ENCODE data around the gene LRRTM4.
"Not testable (repeated sequence)": the region's sequence is repeated elsewhere in the genome, so short reads cannot be mapped to it uniquely, and the experiment has no call there.

LRRTM4 gene

GRCh38 chr2:76713312-76713711 lies 808.9 kb downstream of the LRRTM4 start:
- DNase-seq = no peak

- no peak for DNase-seq
Measured at GRCh38 chr2:76711490-76711889, 810.7 kb downstream of the LRRTM4 start.

GRCh38 chr2:76700894-76701293 lies 821.3 kb downstream of the LRRTM4 start:
- no peak for DNase-seq

DNA sequence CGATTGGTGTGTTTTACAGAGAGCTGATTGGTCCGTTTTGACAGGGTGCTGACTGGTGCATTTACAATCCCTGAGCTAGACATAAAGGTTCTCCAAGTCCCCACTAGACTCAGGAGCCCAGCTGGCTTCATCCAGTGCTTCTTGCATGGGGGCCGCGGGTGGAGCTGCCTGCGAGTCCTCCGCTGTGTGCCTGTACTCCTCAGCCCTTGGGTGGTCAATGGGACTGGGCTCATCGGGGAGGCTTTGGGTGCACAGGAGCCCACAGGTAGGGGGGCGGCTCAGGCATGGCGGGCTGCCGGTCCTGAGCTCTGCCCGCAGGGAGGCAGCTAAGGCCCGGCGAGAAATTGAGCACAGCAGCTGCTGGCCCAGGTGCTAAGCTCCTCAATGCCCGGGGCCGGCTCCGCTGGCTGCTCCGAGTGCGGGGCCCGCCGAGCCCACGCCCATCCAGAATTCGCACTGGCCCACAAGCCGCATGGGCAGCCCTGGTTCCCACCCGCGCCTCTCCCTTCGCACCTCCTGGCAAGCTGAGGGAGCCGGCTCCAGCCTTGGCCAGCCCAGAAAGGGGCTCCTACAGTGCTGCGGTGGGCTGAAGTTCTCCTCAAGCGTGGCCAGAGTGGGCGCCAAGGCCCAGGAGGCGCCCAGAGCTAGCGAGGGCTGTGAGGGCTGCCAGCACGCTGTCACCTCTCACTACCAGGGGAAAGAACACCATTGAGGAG lies 824.0 kb downstream of the LRRTM4 start:
- DNase-seq = not testable (repeated sequence)
